A549 (cell line): Measurements from ENCODE around the gene ST6GALNAC4. TPM values are rescaled to one million over a fixed set of nuclear protein-coding genes. Genes with fewer than 3 reads are reported as not detected.

Source experiments
- ATOH8 ChIP-seq: fragments of 250-450 bp; sonication (Bioruptor Pico); IDR thresholded peaks from 2 replicates; pipeline ENCODE4 v1.5.0; 2020; ENCODE audit warnings: low read depth, mild to moderate bottlenecking, moderate library complexity
- CHD2 ChIP-seq: fragments of 150-350 bp; IDR thresholded peaks from 2 replicates; pipeline ENCODE4 v1.6.1; 2014; ENCODE audit warnings: low read length; ENCODE audit not compliant: partially characterized antibody
- EHMT2 ChIP-seq: fragments of 200-600 bp; sonication (generic); IDR thresholded peaks from 2 replicates; pipeline ENCODE4 v1.6.1; 2016; ENCODE audit warnings: antibody characterized with exemption, low read depth, mild to moderate bottlenecking, moderate library complexity
- ESRRA ChIP-seq: fragments of 150-350 bp; IDR thresholded peaks from 2 replicates; pipeline ENCODE4 v1.6.1; 2014; ENCODE audit warnings: mild to moderate bottlenecking, low read length, borderline replicate concordance
- FOSB ChIP-seq: fragments of 250-450 bp; sonication (Bioruptor Pico); IDR thresholded peaks from 2 replicates; pipeline ENCODE4 v1.5.0; 2020; ENCODE audit warnings: mild to moderate bottlenecking, moderate library complexity
- HEYL ChIP-seq: fragments of 250-450 bp; sonication (Bioruptor Pico); IDR thresholded peaks from 2 replicates; pipeline ENCODE4 v1.8.0; 2021; ENCODE audit warnings: mild to moderate bottlenecking, moderate library complexity
- HMGXB4 ChIP-seq: fragments of 250-450 bp; sonication (Bioruptor Pico); IDR thresholded peaks from 2 replicates; pipeline ENCODE4 v1.5.0; 2021; ENCODE audit warnings: mild to moderate bottlenecking, moderate library complexity, borderline replicate concordance
- HOXB13 ChIP-seq: fragments of 250-450 bp; sonication (Bioruptor Pico); IDR thresholded peaks from 2 replicates; pipeline ENCODE4 v1.5.0; 2020; ENCODE audit warnings: low read depth, mild to moderate bottlenecking, moderate library complexity
- JUNB ChIP-seq: fragments of >200 bp; sonication (Bioruptor Twin); formaldehyde crosslinking; IDR thresholded peaks from 2 replicates; pipeline ENCODE4 v1.6.1; 2016
- KDM1A ChIP-seq: fragments of 200-600 bp; sonication (generic); IDR thresholded peaks from 2 replicates; pipeline ENCODE4 v1.6.1; 2016; ENCODE audit warnings: low read depth, mild to moderate bottlenecking
- MYC ChIP-seq: IDR thresholded peaks from 2 replicates; pipeline ENCODE4 v1.6.1; 2012; ENCODE audit warnings: mild to moderate bottlenecking, inconsistent platforms, low read length, improper control_type of control experiment, borderline replicate concordance
- NFE2L2 ChIP-seq: fragments of 150-350 bp; conservative IDR thresholded peaks from 2 replicates; pipeline ENCODE4 v1.6.1; 2014; ENCODE audit warnings: low read length
- NPAS2 ChIP-seq: fragments of 250-450 bp; sonication (Bioruptor Pico); IDR thresholded peaks from 2 replicates; pipeline ENCODE4 v1.8.0; 2022; ENCODE audit warnings: mild to moderate bottlenecking, moderate library complexity, borderline replicate concordance
- POLR2A ChIP-seq: IDR thresholded peaks from 2 replicates; pipeline ENCODE4 v1.6.1; 2012; ENCODE audit warnings: mild to moderate bottlenecking, low read length
- POLR2AphosphoS2 ChIP-seq: conservative IDR thresholded peaks from 2 replicates; pipeline ENCODE4 v1.6.1; 2012; ENCODE audit warnings: low read length, improper control_type of control experiment, inconsistent platforms
- RARB ChIP-seq: fragments of 250-450 bp; sonication (Bioruptor Pico); IDR thresholded peaks from 2 replicates; pipeline ENCODE4 v1.8.0; 2021; ENCODE audit warnings: mild to moderate bottlenecking, moderate library complexity
- RNF2 ChIP-seq: fragments of 200-600 bp; sonication (generic); IDR thresholded peaks from 2 replicates; pipeline ENCODE4 v1.6.1; 2016; ENCODE audit warnings: low read depth, mild to moderate bottlenecking, antibody characterized with exemption, moderate library complexity, borderline replicate concordance
- ZNF302 ChIP-seq: fragments of 250-450 bp; sonication (Bioruptor Pico); IDR thresholded peaks from 2 replicates; pipeline ENCODE4 v1.9.0; 2021; ENCODE audit warnings: inconsistent platforms, mild to moderate bottlenecking, moderate library complexity
- polyA plus RNA-seq, 4 experiments: library from polyadenylated mRNA; depleted of rRNA in 3 of 4; stranded (reverse); fragments of >200 nt; fragmentation: RNase III in 1 of 4; extraction: RNeasy Plus Mini Kit Qiagen cat#74134 plus additional on column Dnase treatment in 1 of 4; gene quantifications; 2 replicates in 3 of 4; 3 replicates in 1 of 4; pipeline ENCODE4 v1.2.3, GENCODE V29; 2011 to 2017
- TF ChIP-seq, protein P1 (sequence below): IDR thresholded peaks from 2 replicates; pipeline ENCODE4 v1.6.1; 2012; ENCODE audit warnings: low read depth, borderline replicate concordance
- TF ChIP-seq, protein P2 (sequence below): fragments of >200 bp; sonication (Bioruptor Twin); formaldehyde crosslinking; IDR thresholded peaks from 2 replicates; pipeline ENCODE4 v1.6.1; 2016
- TF ChIP-seq, protein P3 (sequence below): fragments of >200 bp; sonication (Bioruptor Twin); formaldehyde crosslinking; IDR thresholded peaks from 3 replicates; pipeline ENCODE4 v1.6.1; 2016
- TF ChIP-seq, protein P4 (sequence below): fragments of >200 bp; sonication (Bioruptor Twin); formaldehyde crosslinking; IDR thresholded peaks from 3 replicates; pipeline ENCODE4 v1.5.1; 2016
- TF ChIP-seq, protein P5 (sequence below): IDR thresholded peaks from 2 replicates; pipeline ENCODE4 v1.6.1; 2012

The ST6GALNAC4 gene
- polyA plus RNA-seq, 2 of the 4 experiments (the other 2 are of a cell fraction) = 11.0 to 24.8 TPM

- TF ChIP-seq ATOH8 (CRISPR knock-in tag) (no peak), HEYL (CRISPR knock-in tag) (no peak), ZNF302 (CRISPR knock-in tag) (no peak), POLR2AphosphoS2 (peak; percentile 87; the same call in 1 of the 2 replicates), NFE2L2 (no peak), CHD2 (no peak), FOSB (CRISPR knock-in tag) (peak; percentile 46; the same call in 1 of the 2 replicates), ESRRA (no peak), NPAS2 (no peak), HOXB13 (CRISPR knock-in tag) (no peak), JUNB (no peak), KDM1A (peak; percentile 75; the same call in 1 of the 2 replicates), MYC (no peak), POLR2A (peak; percentile 44; the same call in 1 of the 2 replicates), RNF2 (no peak), EHMT2 (no peak), HMGXB4 (CRISPR knock-in tag) (no peak), RARB (no peak)
- TF ChIP-seq, protein P1, sequence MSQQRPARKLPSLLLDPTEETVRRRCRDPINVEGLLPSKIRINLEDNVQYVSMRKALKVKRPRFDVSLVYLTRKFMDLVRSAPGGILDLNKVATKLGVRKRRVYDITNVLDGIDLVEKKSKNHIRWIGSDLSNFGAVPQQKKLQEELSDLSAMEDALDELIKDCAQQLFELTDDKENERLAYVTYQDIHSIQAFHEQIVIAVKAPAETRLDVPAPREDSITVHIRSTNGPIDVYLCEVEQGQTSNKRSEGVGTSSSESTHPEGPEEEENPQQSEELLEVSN = peak; percentile 79; the same call in 1 of the 2 replicates
- TF ChIP-seq, protein P2, sequence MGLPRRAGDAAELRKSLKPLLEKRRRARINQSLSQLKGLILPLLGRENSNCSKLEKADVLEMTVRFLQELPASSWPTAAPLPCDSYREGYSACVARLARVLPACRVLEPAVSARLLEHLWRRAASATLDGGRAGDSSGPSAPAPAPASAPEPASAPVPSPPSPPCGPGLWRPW = no peak
- TF ChIP-seq, protein P3, sequence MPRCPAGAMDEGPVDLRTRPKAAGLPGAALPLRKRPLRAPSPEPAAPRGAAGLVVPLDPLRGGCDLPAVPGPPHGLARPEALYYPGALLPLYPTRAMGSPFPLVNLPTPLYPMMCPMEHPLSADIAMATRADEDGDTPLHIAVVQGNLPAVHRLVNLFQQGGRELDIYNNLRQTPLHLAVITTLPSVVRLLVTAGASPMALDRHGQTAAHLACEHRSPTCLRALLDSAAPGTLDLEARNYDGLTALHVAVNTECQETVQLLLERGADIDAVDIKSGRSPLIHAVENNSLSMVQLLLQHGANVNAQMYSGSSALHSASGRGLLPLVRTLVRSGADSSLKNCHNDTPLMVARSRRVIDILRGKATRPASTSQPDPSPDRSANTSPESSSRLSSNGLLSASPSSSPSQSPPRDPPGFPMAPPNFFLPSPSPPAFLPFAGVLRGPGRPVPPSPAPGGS = peak; percentile 50; the same call in 1 of the 3 replicates
- TF ChIP-seq, protein P4, sequence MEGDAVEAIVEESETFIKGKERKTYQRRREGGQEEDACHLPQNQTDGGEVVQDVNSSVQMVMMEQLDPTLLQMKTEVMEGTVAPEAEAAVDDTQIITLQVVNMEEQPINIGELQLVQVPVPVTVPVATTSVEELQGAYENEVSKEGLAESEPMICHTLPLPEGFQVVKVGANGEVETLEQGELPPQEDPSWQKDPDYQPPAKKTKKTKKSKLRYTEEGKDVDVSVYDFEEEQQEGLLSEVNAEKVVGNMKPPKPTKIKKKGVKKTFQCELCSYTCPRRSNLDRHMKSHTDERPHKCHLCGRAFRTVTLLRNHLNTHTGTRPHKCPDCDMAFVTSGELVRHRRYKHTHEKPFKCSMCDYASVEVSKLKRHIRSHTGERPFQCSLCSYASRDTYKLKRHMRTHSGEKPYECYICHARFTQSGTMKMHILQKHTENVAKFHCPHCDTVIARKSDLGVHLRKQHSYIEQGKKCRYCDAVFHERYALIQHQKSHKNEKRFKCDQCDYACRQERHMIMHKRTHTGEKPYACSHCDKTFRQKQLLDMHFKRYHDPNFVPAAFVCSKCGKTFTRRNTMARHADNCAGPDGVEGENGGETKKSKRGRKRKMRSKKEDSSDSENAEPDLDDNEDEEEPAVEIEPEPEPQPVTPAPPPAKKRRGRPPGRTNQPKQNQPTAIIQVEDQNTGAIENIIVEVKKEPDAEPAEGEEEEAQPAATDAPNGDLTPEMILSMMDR = no peak
- TF ChIP-seq, protein P5, sequence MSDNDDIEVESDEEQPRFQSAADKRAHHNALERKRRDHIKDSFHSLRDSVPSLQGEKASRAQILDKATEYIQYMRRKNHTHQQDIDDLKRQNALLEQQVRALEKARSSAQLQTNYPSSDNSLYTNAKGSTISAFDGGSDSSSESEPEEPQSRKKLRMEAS = peak; percentile 88
These were observed 20.8 kb upstream of the ST6GALNAC4 start, which contains the start of gene DPM2 (continued) for GRCh38 chr9:127937388-127938297.
